CD4-positive, alpha-beta T cell treated with Interferon gamma for 1 hour (primary cell): Measurements from ENCODE around the gene ZBTB45.
A peak's percentile ranks its signal among the peaks of the same experiment; 100 is the strongest.
"Not testable (repeated sequence)": the region's sequence is repeated elsewhere in the genome, so short reads cannot be mapped to it uniquely, and the experiment has no call there.

ENCODE experiments used
- DNase-seq: peaks from one replicate; pipeline ENCODE4 v3.0.0-alpha.2; 2020

ZBTB45 gene

DNA sequence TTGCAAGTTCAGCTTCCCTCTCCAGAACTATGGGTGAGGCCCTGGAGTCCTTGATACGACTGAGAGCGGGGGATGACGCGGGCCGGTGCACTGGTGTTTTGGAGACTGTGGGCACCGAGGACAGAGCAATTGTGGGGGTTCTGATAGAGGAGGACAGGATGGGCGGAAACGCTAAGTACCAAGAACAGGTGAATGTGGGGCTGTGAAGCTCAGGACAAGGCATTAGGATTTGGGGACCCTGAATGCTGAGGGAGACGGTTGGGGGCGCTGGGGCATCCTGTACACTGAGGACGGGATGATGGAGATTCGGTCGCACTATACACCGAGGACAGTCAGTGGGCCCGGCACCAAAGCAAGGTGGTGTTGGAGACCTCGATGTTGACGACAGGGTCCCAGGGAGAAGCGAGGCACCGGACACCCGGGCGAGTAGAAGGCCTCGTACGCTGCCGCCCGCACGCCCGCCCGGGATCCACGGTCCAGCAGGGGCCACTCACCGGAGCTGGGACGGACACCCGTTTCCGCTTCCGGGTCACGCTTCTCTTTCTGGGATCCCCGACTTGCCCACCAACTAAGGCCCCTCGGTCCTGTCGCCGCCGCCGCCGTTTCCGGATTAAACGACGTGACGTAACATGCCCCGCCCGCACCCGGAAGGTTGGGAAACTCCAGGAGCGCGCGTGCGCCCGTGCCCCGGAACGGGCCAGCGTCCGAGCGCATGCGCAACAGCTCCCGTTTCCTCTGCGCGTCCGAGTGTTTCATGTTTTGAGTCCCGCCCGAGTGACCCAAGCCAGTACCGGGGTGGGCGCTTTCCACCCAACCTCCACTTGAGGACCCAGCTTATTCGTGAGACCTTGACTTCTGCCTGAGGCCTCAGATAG, 35.1 kb upstream of the ZBTB45 start, which contains the start of gene CHMP2A:
Gene CHMP2A (minus strand): TSS at position 612 of the 875 bp plus-strand sequence. CDS start 893 bp downstream, outside the sequence.
- DNase-seq = peak; percentile 97

DNA sequence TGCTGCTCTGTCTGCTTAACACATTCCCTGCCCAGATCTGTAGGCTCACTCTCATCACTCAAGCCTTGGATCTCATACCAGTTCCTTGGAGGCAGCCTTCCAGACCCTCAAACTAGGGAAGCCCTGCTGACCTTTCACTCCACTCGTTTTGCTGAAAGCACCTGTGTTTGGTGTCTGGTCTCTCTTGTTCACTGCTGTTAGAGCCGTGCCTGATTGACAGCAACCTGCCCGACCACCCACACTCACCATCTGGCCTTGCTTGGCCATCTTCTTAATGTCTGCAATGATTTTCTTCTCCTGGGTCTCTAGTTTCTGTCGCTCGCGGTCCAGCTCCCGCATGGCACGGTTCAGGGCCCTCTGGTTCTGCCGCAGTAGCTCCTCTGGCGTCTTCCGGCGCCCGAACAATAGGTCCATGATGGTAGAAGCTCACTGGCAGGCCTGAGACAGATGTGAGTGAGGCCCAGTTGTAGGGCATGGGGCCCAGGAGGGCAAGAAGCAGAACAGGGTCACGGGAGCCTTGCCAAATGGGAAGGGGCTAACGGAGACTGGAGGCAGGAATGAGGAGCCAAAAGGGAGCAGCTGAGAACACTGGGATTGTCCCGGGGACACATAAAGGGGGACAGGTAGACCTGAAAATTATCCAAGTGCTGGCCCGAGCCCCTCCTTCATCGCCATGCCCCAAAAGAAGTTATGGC, 34.3 kb upstream of the ZBTB45 start:
- DNase-seq = no peak

DNA sequence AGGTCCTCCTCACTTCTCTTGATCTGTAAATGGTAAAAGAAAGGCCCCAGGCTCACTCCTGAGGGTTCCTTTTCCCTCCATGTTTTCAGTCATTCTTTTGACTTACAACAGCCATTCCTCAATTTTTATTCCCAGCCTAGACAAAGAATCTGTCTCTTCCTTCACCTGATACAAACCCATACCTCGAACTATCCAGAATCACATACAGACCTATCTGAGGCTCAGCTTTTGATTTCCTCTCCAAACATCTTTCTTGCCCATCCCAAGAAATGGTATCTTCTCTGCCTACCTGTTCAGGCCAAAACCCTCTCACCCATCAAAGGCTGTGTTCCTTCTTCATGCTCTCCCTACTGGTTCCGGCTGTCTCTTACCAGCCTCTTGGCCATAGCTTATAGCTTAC, 33.0 kb upstream of the ZBTB45 start:
- no peak for DNase-seq

DNA sequence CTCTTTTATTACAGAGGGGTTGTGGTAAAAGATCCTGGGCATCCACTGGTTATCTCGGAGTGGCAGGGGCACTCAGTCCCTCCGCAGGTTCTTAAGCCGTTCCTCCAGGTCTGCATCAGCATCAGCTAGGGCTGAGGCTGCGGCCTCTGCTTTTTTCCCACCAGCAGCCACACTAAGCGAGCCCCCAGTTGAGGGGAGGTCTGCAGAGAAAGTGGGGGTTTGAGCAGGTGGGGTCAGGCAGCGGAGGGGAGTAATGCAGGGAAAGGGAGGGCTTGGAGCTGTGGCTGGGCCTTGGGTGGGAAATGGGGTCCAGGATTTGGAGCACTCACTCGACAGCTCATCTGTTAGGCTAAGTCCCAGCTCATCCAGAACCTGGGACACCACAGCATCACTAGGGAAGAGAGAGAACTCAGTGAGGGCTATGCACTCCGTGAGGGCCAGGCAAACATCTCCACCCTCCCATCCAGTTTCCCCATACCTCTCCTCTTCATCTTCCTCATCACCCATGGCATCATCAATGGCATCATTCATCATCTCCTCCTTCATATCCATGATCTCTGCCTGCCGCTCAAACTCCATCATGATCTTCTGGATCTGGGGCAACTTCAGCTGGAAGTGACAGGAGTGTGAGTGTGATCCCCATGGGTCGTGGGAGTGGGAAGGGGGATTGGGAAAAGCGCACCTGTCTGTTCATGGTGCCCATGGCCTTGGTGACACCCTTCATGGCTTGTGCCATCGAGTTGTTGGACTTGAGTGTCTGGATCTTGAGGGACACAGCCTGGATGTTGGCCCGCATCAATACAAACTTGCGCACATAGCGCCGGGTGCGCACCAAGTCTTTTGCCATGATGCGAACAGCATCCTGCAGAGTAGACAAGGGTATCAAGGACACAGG, 32.2 kb upstream of the ZBTB45 start:
- no peak for DNase-seq

DNA sequence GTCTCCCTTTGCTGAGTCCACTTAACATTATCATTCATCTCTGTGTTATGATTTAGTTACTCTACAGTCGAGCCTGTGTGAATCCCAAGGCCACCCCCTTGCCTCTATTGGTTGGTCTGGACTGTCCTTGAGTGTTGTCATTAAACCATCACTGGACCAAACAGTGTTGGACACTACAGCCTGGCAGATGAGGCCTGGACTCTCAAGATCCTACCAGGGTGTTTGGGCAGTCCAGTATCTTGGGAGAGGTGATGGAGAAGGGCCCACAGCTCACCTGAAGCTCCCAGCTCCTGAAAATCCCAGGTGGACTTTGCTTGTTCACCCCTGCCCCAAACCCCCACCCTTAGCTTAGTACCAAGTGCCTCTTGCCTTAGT, 31.5 kb upstream of the ZBTB45 start:
- DNase-seq = no peak

DNA sequence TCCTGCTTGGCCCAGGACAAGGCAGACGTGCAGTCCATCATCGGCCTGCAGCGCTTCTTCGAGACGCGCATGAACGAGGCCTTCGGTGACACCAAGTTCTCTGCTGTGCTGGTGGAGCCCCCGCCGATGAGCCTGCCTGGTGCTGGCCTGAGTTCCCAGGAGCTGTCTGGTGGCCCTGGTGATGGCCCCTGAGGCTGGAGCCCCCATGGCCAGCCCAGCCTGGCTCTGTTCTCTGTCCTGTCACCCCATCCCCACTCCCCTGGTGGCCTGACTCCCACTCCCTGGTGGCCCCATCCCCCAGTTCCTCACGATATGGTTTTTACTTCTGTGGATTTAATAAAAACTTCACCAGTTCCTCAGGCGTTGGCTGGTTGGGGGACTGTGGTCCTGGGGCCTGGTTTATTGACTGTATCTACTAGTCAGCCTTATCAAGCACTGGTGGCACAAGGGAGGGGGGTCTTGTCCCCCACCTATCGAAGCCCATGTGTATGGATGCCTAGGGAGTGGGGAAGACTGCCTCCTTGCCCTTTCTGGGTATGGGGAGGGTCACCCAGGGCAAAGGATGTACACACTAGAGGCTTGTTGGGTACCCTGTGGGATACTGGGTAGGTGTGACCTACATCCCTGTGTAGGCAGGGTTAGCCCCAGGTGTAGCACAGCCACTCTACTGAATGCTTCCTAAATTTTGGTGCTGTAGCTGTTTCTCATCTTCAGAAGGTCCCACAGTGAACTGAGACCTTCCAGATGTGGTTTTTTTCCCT, 30.9 kb upstream of the ZBTB45 start:
- DNase-seq = no peak

DNA sequence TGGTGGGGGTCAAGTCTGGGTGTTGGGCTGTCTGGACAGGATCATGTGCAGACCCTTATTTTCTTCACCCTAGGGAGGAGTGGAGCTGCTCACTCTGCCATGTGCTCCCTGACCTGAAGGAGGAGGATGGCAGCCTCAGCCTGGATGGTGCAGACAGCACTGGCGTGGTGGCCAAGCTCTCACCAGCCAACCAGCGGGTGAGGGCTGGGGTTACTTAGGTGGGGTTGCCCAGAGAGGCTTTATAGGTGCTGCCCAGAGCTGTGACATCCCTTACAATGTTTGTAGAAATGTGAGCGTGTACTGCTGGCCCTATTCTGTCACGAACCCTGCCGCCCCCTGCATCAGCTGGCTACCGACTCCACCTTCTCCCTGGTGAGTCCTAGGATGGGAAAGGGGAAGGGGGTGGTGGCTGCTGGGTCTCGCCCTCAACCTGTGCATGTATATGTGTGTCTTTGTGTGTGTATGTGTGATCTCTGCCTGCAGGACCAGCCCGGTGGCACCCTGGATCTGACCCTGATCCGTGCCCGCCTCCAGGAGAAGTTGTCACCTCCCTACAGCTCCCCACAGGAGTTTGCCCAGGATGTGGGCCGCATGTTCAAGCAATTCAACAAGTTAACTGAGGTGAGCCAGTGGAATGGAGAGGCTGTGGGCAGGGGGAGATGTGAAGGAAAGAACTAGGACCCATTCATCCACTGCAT, 30.2 kb upstream of the ZBTB45 start:
- DNase-seq = no peak

DNA sequence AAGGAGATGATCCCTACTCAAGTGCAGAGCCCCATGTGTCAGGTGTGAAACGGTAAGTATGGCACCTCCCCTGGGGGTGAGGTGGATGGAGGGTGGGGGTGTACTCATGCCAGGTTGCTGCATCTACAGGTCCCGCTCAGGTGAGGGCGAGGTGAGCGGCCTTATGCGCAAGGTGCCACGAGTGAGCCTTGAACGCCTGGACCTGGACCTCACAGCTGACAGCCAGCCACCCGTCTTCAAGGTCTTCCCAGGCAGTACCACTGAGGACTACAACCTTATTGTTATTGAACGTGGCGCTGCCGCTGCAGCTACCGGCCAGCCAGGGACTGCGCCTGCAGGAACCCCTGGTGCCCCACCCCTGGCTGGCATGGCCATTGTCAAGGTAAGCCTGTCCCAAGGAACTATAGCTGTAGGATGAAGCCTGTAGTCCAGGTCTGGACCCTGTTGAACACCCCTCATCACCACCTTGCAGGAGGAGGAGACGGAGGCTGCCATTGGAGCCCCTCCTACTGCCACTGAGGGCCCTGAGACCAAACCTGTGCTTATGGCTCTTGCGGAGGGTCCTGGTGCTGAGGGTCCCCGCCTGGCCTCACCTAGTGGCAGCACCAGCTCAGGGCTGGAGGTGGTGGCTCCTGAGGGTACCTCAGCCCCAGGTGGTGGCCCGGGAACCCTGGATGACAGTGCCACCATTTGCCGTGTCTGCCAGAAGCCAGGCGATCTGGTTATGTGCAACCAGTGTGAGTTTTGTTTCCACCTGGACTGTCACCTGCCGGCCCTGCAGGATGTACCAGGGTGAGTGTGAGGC, 29.5 kb upstream of the ZBTB45 start:
- DNase-seq = no peak

DNA sequence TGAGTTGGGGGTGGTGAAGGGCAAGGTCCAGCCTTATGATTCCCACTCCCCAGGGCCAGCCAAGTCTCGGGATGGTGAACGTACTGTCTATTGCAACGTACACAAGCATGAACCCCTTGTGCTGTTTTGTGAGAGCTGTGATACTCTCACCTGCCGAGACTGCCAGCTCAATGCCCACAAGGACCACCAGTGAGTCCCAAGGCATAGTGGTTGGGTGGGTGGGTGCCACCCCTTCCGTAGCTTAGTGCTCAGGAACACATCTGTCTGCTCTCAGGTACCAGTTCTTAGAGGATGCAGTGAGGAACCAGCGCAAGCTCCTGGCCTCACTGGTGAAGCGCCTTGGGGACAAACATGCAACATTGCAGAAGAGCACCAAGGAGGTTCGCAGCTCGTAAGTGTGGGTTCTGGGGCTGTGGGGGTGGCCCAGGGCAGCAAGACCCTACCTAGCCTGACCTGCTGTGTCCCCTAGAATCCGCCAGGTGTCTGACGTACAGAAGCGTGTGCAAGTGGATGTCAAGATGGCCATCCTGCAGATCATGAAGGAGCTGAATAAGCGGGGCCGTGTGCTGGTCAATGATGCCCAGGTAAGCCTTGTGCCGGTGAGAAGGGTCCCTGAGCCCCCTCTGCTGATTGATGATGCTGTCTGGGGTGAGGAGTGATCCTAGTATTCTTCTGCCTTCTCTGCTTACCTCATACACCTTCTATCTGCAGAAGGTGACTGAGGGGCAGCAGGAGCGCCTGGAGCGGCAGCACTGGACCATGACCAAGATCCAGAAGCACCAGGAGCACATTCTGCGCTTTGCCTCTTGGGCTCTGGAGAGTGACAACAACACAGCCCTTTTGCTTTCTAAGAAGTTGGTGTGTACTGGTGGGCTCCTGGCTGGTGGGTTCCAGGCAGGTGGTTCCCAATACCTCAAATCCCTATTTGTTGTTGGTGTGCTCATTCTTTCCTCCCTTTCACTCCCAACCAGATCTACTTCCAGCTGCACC, 28.0 kb upstream of the ZBTB45 start:
- DNase-seq = no peak

DNA sequence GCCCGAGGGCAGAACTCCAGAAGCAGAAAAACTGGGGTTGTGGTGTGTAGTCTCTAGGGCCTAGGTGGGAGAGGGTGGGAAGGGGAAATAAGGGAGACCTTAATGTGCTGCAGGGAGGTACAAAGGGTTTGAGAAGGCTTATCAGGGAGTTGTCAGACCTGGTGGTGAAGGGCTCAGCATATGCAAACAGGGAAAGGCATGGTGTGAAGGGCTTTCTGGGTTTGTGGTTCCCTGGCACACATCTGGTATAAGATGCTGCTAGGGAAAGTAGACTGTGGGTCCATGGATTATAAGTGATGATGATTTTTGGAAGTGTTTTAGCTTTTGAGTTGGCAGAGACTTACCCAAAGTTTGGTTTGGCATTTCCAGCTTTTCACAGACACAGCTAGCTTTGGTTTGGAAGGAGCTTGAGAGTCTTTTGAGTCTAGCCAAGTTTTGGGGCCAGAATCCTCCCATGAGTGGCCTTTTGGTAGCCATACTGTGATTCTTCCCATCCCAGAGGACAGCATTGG, 26.5 kb upstream of the ZBTB45 start:
- DNase-seq = no peak

DNA sequence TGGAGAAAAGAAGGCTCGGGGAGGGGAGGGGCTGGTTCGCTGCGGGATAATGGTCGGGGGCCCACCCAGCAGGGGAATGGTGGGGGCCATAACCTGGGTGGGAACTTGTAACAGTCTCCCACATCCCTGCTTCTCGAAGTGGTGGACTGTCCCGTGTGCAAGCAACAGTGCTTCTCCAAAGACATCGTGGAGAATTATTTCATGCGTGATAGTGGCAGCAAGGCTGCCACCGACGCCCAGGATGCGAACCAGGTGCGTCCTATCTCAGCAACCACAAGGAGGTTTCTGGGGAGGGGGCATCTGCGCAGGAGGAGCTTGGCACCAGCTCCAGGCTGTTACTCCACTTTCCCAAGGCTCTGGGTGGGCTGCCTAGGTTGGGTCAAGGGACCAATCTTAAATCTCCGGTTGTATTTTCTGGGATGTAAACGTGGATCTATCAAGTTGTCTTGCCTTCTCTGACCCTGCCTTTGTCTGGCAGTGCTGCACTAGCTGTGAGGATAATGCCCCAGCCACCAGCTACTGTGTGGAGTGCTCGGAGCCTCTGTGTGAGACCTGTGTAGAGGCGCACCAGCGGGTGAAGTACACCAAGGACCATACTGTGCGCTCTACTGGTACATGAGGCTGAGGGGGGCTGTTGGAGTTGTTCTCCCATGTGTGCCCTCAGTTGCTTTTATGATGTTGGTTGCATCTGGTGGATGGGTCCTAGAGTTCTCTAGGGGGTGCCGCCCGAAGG, 25.8 kb upstream of the ZBTB45 start:
- DNase-seq = no peak

DNA sequence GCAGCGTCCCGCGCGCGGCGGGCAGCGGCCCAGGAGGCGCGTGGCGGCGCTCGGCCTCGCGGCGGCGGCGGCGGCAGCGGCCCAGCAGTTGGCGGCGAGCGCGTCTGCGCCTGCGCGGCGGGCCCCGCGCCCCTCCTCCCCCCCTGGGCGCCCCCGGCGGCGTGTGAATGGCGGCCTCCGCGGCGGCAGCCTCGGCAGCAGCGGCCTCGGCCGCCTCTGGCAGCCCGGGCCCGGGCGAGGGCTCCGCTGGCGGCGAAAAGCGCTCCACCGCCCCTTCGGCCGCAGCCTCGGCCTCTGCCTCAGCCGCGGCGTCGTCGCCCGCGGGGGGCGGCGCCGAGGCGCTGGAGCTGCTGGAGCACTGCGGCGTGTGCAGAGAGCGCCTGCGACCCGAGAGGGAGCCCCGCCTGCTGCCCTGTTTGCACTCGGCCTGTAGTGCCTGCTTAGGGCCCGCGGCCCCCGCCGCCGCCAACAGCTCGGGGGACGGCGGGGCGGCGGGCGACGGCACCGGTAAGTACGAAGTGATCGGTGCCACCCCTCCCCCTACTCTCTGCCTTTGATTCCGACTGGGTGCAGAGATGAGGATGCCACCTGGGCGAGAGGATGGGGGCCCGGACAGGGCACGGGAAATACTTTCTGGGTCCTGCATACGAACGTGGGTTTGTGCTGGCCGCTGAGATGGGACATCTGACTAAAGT, 25.1 kb upstream of the ZBTB45 start:
- DNase-seq = peak; percentile 24

DNA sequence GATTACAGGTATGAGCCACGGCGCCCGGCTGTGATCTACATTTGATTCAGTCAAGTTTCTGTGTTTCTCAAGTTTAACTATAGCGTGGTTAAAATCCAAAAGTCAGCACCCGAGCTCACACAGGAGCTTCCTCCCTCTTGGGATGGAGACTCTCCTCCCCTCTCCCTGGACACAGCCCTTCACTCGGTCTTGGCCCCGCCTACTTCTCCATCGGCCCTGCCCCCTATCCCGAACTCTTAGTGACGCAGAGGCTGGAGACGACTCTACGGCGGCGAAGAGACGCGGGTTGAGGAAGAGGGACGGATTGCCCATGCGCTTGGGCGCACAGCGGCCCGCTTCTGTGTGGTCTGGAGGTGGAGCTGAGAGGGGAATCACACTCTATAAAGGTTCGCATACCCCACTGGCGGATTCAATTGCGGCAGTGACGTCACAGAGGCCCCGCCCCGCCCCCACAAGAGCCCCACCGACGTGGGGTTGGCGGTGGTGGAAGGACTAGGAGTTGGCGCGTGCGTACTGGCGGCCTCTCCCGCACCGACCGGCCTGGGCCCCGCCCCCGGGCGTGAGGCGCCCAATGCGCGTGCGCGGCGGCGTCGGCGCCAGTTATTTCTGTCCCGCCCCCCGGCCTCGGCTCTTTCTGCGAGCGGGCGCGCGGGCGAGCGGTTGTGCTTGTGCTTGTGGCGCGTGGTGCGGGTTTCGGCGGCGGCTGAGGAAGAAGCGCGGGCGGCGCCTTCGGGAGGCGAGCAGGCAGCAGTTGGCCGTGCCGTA, 24.4 kb upstream of the ZBTB45 start, which contains the start of gene TRIM28:
Gene TRIM28 (plus strand): TSS at position 239 of the 765 bp plus-strand sequence. CDS start 694 bp downstream, outside the sequence.
- peak; percentile 100 for DNase-seq

DNA sequence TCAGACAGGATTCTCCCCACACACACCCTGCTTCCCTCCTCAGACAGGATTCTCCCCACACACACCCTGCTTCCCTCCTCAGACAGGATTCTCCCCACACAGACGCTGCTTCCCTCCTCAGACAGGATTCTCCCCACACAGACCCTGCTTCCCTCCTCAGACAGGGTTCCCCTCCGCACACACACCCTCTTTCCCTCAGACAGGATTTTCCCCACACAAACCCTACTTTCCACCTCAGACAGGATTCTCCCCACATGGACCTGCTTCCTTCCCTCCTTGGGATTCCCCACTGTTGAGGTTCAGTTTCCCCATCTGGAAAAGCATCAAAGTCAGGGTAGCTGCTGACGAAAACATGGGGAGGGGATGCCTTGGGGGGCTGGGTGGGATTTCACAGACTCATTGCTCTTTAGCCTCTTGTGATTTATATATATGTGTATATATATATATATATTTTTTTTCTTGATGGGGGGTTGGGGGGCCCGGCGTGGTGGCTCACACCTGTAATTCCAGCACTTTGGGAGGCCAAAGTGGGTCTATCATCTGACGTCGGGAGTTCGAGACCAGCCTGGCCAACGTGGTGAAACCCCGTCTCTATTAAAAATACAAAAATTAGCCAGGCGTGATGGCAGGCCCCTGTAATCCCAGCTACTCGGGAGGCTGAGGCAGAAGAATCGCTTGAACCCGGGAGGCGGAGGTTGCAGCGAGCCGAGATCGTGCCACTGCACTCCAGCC, 23.2 kb upstream of the ZBTB45 start:
- not testable (repeated sequence) for DNase-seq

DNA sequence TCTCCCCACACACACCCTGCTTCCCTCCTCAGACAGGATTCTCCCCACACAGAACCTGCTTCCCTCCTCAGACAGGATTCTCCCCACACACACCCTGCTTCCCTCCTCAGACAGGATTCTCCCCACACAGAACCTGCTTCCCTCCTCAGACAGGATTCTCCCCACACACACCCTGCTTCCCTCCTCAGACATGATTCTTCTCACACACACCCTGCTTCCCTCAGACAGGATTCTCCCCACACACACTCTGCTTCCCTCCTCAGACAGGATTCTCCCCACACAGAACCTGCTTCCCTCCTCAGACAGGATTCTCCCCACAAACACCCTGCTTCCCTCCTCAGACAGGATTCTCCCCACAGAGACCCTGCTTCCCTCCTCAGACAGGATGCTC, 19.6 kb upstream of the ZBTB45 start:
- not testable (repeated sequence) for DNase-seq
